HCT116 (cell line): ENCODE data around the gene SLC7A11.

Experiments
- CTCF ChIP-seq, 3 experiments: fragments of 200-600 bp in 1 of 3; sonication (generic) in 1 of 3; IDR thresholded peaks in 2 of 3; conservative IDR thresholded peaks in 1 of 3; 2 replicates each; pipeline ENCODE4 v1.5.1; 2012 to 2017; ENCODE audit warnings: low read depth in 2 of 3, low read length in 2 of 3, antibody characterized with exemption in 1 of 3, borderline replicate concordance in 1 of 3, control low read depth in 1 of 3, mild to moderate bottlenecking in 1 of 3, mixed read lengths in 1 of 3, mixed run types in 1 of 3, moderate library complexity in 1 of 3; ENCODE audit not compliant: insufficient read depth in 1 of 3
- EZH2 ChIP-seq: fragments of 200-600 bp; sonication (generic); IDR thresholded peaks from 2 replicates; pipeline ENCODE4 v1.6.1; 2017; ENCODE audit warnings: antibody characterized with exemption, mixed run types
- POLR2A ChIP-seq: IDR thresholded peaks from 2 replicates; pipeline ENCODE4 v1.7.0; 2011; ENCODE audit warnings: borderline replicate concordance; ENCODE audit not compliant: insufficient read depth, insufficient read length; ENCODE audit errors: extremely low read depth
- POLR2AphosphoS5 ChIP-seq: IDR thresholded peaks from 2 replicates; pipeline ENCODE4 v1.6.1; 2011; ENCODE audit warnings: mild to moderate bottlenecking, low read depth, low read length, moderate library complexity
- TF ChIP-seq, protein P1 (sequence below): IDR thresholded peaks from 2 replicates; pipeline ENCODE4 v1.6.1; 2012

DNA sequence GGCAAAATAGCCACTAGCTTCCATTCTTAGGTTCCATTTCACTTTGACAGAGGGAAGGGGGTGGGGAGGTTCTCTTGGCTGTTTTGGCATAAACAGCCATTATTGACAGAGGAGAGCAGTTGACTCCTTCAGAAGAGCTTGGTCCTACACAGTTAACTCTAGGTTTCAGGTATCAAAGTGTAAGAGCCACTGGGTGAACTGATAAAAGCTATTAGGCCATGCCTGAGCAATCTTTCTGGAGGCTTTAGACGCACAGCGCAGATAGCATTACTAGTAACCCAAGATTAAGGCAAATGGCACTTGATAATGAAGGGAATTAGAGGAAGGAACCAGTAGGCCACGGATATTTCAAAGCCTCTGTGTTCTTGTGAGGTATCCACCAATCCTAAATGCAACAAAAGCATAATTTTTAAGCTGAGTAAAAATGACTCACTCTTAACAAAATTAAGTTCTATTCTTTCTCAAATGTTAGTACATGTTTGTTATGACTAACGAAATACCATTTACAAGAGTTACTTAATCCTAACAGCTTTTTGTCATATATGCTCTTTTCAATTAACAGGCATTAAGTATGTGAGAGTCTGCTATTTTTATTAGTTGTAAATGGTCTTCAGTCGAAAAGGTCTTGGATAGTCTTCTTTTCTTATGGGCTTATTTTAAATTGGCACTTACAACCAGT is 53.6 kb downstream of the SLC7A11 start:
- TF ChIP-seq POLR2AphosphoS5 = no peak
- TF ChIP-seq, protein P1, sequence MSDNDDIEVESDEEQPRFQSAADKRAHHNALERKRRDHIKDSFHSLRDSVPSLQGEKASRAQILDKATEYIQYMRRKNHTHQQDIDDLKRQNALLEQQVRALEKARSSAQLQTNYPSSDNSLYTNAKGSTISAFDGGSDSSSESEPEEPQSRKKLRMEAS = no peak
- TF ChIP-seq CTCF (IDR thresholded peaks at IDR 0.05 in 2 of 3, conservative IDR thresholded peaks at IDR 0.05 in 1 of 3; ENCODE audit: borderline replicate concordance in 1 of 3, insufficient read depth in 1 of 3, low read depth in 2 of 3, low read length in 2 of 3) = no peak
- no peak for TF ChIP-seq POLR2A
- TF ChIP-seq EZH2 = no peak
